ENCODE measurements around the gene ASTE1. TPM values are rescaled to one million over a fixed set of nuclear protein-coding genes. Genes with fewer than 3 reads are reported as not detected.
A peak's percentile ranks its signal among the peaks of the same experiment; 100 is the strongest.
"Not testable (repeated sequence)": the region's sequence is repeated elsewhere in the genome, so short reads cannot be mapped to it uniquely, and the experiment has no call there.

The ASTE1 gene
- total RNA-seq, 2 donors from 2014 or later = 6.1 to 7.7 TPM

DNA sequence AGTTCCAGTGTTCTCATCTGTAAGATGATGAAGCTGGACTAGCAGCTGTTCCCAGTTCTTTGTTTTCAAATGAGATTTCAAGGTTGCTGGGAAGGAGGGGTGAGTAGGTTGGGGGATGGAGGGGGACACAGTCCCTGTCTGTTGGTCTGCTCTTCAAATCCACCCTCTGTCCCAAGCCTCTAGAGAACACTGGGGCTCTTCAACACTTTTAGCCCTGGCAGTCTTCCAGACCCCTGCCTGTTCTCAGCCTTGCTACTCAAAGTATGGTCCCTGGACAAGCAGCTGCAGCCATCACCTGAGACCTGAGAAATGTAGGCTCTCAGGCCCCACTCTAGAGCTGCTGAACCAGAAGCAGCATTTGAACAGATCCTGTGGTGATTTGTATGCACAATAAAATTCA, 41.4 kb upstream of the ASTE1 start:
- DNase-seq (ENCODE audit: low spot score) = no peak
- Histone ChIP-seq H3K4me3 (no peak overlapping the region), H3K4me1 (replicated peaks) (no peaks in the 10 kb centered on the region), H3K27ac (no peak overlapping the region), H3K27me3 (replicated peaks; ENCODE audit: insufficient read depth) (no peaks in the 10 kb centered on the region), H3K9me3 (no peaks in the 10 kb centered on the region), H3K36me3 (no peaks in the 10 kb centered on the region)
- TF ChIP-seq POLR2AphosphoS5 (IDR thresholded peaks at IDR 0.05) = no peak
- no peak for TF ChIP-seq POLR2A (IDR thresholded peaks at IDR 0.05)
- TF ChIP-seq, protein P1, sequence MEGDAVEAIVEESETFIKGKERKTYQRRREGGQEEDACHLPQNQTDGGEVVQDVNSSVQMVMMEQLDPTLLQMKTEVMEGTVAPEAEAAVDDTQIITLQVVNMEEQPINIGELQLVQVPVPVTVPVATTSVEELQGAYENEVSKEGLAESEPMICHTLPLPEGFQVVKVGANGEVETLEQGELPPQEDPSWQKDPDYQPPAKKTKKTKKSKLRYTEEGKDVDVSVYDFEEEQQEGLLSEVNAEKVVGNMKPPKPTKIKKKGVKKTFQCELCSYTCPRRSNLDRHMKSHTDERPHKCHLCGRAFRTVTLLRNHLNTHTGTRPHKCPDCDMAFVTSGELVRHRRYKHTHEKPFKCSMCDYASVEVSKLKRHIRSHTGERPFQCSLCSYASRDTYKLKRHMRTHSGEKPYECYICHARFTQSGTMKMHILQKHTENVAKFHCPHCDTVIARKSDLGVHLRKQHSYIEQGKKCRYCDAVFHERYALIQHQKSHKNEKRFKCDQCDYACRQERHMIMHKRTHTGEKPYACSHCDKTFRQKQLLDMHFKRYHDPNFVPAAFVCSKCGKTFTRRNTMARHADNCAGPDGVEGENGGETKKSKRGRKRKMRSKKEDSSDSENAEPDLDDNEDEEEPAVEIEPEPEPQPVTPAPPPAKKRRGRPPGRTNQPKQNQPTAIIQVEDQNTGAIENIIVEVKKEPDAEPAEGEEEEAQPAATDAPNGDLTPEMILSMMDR (IDR thresholded peaks at IDR 0.05) = no peak
- intact Hi-C loops (cut with DNase I) = no loop called here

DNA sequence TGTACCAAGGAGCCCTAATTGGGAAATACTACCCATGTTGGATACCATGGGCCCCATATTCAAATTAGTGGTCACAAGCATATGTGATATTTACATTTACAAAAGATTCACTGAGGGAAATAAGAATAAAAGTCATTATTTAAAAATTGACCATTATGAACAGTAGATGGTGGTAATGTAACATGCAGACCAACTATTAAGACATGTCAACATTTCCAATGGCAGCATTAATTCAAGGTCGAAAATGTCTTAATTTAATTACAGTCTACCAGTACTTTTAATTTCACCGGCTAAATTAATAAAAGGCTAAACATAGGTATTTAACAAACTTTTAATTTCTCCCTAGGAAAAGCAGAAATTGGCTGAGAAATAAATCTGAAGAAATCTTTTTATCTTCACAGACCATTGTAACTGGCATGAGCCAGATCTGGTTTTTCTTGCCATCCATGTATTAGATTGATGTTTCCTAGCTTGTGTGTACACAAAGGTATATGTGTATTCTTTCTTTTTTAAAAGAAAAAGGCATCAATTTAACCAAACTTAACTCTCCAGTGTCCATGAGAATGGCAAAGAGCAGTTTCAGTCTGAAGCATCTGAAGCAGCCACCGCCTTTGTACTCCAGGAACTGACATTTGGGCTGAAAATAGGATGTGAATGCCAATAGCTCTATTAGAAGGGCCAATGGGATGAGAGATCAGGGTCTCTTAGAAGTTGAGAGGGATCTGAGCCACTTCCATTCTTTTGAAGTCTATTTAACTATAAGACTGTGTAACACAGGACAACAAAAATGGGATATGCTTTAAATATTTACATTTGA, 26.6 kb upstream of the ASTE1 start:
- intact Hi-C loops (cut with DNase I) = no loop called here
- no peak for DNase-seq (ENCODE audit: low spot score)
- H3K36me3 ChIP-seq = no peaks in the 10 kb centered on the region
- no peak overlapping the region for H3K27ac ChIP-seq
- TF ChIP-seq POLR2A (IDR thresholded peaks at IDR 0.05) = no peak
- TF ChIP-seq, protein P1 (IDR thresholded peaks at IDR 0.05) = peak in 1 of 4 experiments; percentile 46
- no peaks in the 10 kb centered on the region for H3K4me1 ChIP-seq (replicated peaks)
- H3K9me3 ChIP-seq = no peaks in the 10 kb centered on the region
- H3K4me3 ChIP-seq = no peak overlapping the region
- WGBS = 55% methylated on average over 3 of the region's 3 CpGs
- H3K27me3 ChIP-seq (replicated peaks; ENCODE audit: insufficient read depth) = no peaks in the 10 kb centered on the region

DNA sequence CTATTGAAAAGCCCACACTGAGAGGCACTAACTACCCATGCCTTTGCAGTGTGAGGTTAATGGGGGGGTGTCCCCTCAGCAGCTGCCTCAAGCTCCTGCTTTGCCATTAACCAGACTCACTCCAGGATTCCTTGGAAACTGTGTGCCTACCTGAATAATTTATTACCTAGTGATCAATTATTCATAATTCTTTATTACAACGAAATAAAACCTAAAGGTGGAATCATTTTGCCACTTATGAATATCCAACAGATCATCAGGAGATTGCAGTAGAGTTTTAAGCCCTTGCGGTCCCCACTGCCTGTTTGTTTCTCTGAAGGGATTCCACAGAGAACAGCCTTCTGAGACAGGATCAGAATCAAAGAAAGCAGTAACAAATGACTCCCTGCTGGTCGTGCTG, 23.4 kb upstream of the ASTE1 start:
- no peaks in the 10 kb centered on the region for H3K36me3 ChIP-seq
- DNase-seq (ENCODE audit: low spot score) = no peak
- intact Hi-C loops (cut with DNase I) = no loop called here
- no peaks in the 10 kb centered on the region for H3K27me3 ChIP-seq (replicated peaks; ENCODE audit: insufficient read depth)
- H3K9me3 ChIP-seq = no peaks in the 10 kb centered on the region
- H3K4me1 ChIP-seq (replicated peaks) = no peaks in the 10 kb centered on the region
- TF ChIP-seq, protein P1 (IDR thresholded peaks at IDR 0.05) = no peak
- no peak for TF ChIP-seq POLR2AphosphoS5 (IDR thresholded peaks at IDR 0.05)
- 70% methylated on average over 3 of the region's 3 CpGs for WGBS
- no peak overlapping the region for H3K27ac ChIP-seq
- H3K4me3 ChIP-seq = no peak overlapping the region

DNA sequence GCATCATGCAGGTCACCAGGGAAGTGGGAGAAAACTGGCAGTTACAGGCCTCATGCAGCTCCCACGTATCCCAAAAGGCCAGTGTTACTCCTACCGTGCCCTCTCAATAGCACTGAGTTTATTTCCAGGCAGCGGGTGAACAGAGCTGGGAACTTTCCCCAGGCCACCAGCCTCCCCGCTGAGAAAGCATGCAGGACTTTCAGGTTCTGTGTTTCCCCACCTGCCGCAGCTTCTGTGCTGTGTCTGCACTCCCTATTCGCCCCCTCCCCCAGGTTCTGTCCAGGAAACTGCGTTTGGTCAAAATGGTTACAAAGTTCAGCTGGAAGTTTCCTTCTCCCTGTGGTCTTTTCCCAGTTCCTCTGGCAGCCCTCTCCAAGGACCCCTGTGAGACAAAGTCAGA, 21.4 kb upstream of the ASTE1 start:
- no peaks in the 10 kb centered on the region for H3K4me1 ChIP-seq (replicated peaks)
- H3K4me3 ChIP-seq = no peak overlapping the region
- no peaks in the 10 kb centered on the region for H3K27me3 ChIP-seq (replicated peaks; ENCODE audit: insufficient read depth)
- DNase-seq (ENCODE audit: low spot score) = no peak
- H3K9me3 ChIP-seq = no peaks in the 10 kb centered on the region
- WGBS = 78% methylated on average over 7 of the region's 7 CpGs
- no peaks in the 10 kb centered on the region for H3K36me3 ChIP-seq
- TF ChIP-seq, protein P1 (IDR thresholded peaks at IDR 0.05) = no peak
- TF ChIP-seq POLR2A (IDR thresholded peaks at IDR 0.05) (no peak), POLR2AphosphoS5 (IDR thresholded peaks at IDR 0.05) (no peak)
- intact Hi-C loops (cut with DNase I) = no loop called here
- no peak overlapping the region for H3K27ac ChIP-seq

DNA sequence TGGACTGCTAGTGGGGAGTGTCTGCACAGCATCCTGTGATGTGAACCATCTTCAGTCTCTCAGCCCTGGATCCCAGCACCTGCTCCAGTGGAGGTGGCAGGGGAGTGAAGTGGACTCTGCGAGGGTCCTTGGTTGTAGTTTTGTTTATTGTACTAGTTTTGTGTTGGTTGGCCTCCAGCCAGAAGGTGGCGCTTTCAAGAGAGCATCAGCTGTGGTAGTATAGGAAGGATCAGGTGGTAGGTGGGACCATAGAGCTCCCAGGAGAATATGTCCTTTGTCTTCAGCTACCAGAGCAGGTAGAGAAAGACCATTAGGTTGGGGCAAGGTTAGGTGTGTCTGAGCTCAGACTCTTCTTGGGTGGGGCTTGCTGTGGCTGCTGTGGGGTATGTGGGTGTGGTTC, 21.0 kb upstream of the ASTE1 start:
- Histone ChIP-seq H3K36me3 (no peaks in the 10 kb centered on the region), H3K27me3 (replicated peaks; ENCODE audit: insufficient read depth) (no peaks in the 10 kb centered on the region), H3K9me3 (no peaks in the 10 kb centered on the region), H3K4me1 (replicated peaks) (no peaks in the 10 kb centered on the region), H3K4me3 (no peak overlapping the region), H3K27ac (no peak overlapping the region)
- TF ChIP-seq POLR2A (IDR thresholded peaks at IDR 0.05) (no peak), POLR2AphosphoS5 (IDR thresholded peaks at IDR 0.05) (no peak)
- TF ChIP-seq, protein P1 (IDR thresholded peaks at IDR 0.05) = no peak
- DNase-seq (ENCODE audit: low spot score) = no peak
- WGBS = 91% methylated on average over 2 of the region's 2 CpGs
- intact Hi-C loops (cut with DNase I) = no loop called here

DNA sequence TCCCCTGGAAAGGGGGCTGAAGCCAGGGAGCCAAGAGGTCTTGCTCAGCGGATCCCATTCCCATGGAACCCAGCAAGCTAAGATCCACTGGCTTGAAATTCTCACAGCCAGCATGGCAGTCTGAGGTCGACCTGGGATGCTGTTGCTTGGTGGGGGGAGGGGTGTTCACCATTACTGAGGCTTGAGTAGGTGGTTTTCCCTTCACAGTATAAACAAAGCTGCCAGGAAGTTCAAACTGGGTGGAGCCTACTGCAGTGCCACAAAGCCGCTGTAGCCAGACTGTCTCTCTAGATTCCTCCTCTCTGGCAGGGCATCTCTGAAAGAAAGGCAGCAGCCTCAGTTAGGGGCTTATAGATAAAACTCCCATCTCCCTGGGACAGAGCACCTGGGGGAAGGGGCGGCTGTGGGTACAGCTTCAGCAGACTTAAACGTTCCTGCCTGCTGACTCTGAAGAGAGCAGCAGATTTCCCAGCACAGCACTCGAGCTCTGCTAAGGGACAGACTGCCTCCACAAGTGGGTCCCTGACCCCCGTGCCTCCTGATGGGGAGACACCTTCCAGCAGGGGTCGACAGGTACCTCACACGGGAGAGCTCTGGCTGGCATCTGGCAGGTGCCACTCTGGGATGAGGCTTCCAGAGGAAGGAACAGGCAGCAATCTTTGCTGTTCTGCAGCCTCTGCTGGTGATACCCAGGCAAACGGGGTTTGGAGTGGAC, 15.8 kb upstream of the ASTE1 start:
- H3K9me3 ChIP-seq; DNase-seq (ENCODE audit: low spot score); intact Hi-C loops (cut with DNase I); H3K4me3 ChIP-seq; H3K4me1 ChIP-seq (replicated peaks); H3K27me3 ChIP-seq (replicated peaks; ENCODE audit: insufficient read depth); H3K27ac ChIP-seq; H3K36me3 ChIP-seq: not testable (repeated sequence)
- 80% methylated on average over 9 of the region's 10 CpGs for WGBS

Data from prostate gland (tissue), 2 donors.